ENCODE data around the gene CEP89.
"Not testable (repeated sequence)": the region's sequence is repeated elsewhere in the genome, so short reads cannot be mapped to it uniquely, and the experiment has no call there.

The CEP89 gene

GRCh38 chr19:32890841-32891240 lies 80.9 kb downstream of the CEP89 start:
- no peak for DNase-seq

- DNase-seq, result no peak
These were observed 81.4 kb downstream of the CEP89 start for GRCh38 chr19:32890326-32890725.

GRCh38 chr19:32889137-32889934 lies 82.4 kb downstream of the CEP89 start:
- no peak for DNase-seq

GRCh38 chr19:32887572-32888215 lies 84.1 kb downstream of the CEP89 start:
- no peak for DNase-seq

- no peak for DNase-seq
These were observed 85.5 kb downstream of the CEP89 start for GRCh38 chr19:32886241-32886640.

- DNase-seq, result not testable (repeated sequence)
These were observed 86.5 kb downstream of the CEP89 start for GRCh38 chr19:32885255-32885654.

- DNase-seq, result no peak
These were observed 90.0 kb downstream of the CEP89 start for GRCh38 chr19:32881766-32882165.

- no peak for DNase-seq
These were observed 91.1 kb downstream of the CEP89 start for GRCh38 chr19:32880622-32881021.

- DNase-seq, result no peak
These were observed 92.0 kb downstream of the CEP89 start for GRCh38 chr19:32879741-32880140.

GRCh38 chr19:32878988-32879387 lies 92.8 kb downstream of the CEP89 start:
- no peak for DNase-seq

- DNase-seq, result no peak
These were observed 93.6 kb downstream of the CEP89 start for GRCh38 chr19:32877977-32878745.

- DNase-seq, result no peak
These were observed 94.3 kb downstream of the CEP89 start for GRCh38 chr19:32877323-32877912.

GRCh38 chr19:32876919-32877285 lies 94.9 kb downstream of the CEP89 start:
- no peak for DNase-seq

- no peak for DNase-seq
These were observed 95.4 kb downstream of the CEP89 start for GRCh38 chr19:32876236-32876918.

GRCh38 chr19:32875428-32875827 lies 96.3 kb downstream of the CEP89 start:
- no peak for DNase-seq

GRCh38 chr19:32874605-32875004 lies 97.2 kb downstream of the CEP89 start:
- no peak for DNase-seq

- DNase-seq, result no peak
These were observed 98.4 kb downstream of the CEP89 start for GRCh38 chr19:32873247-32873959.

GRCh38 chr19:32872391-32872790 lies 99.4 kb downstream of the CEP89 start:
- no peak for DNase-seq

- DNase-seq, result no peak
These were observed 100.7 kb downstream of the CEP89 start for GRCh38 chr19:32870981-32871451.

- no peak for DNase-seq
These were observed 101.7 kb downstream of the CEP89 start for GRCh38 chr19:32869966-32870573.

GRCh38 chr19:32869369-32869965 lies 102.3 kb downstream of the CEP89 start, which contains the start of gene SLC7A9:
Gene SLC7A9, minus strand, starts transcription at chr19:32869767. Its CDS starts 1,233 bp downstream, at chr19:32868534.
- DNase-seq, result no peak
